ENCODE data around the gene RNF7. TPM values are rescaled to one million over a fixed set of nuclear protein-coding genes. Genes with fewer than 3 reads are reported as not detected.
"Not testable (repeated sequence)": the region's sequence is repeated elsewhere in the genome, so short reads cannot be mapped to it uniquely, and the experiment has no call there.

The RNF7 gene
- total RNA-seq = 100 to 1,000 TPM in 1 of 2 donors, 10 to 100 TPM in 1; 37.5 to 148 TPM
- polyA plus RNA-seq (ENCODE audit: insufficient read length in 2 of 2) = 100 to 1,000 TPM; 108 to 111 TPM
- long read RNA-seq, donor 1, transcript RNF7-201 (3 exons, 2,763 nt) = major isoform, 132 of 176 reads
- long read RNA-seq, donor 1, transcript RNF7-202 (3 exons, 805 nt) = minor isoform, 16 of 176 reads
- long read RNA-seq, donor 1, partial matches to known transcripts = 22 of 176 reads
- long read RNA-seq, donor 1, other reads (novel, unspliced or antisense) = 0 of 176 reads
- long read RNA-seq, donor 2, transcript RNF7-201 (3 exons, 2,763 nt) = major isoform, 50 of 59 reads
- long read RNA-seq, donor 2, transcript RNF7-202 (3 exons, 805 nt) = minor isoform, 6 of 59 reads
- long read RNA-seq, donor 2, partial matches to known transcripts = 0 of 59 reads
- long read RNA-seq, donor 2, other reads (novel, unspliced or antisense) = 0 of 59 reads
- long read RNA-seq, donor 3, transcript RNF7-201 (3 exons, 2,763 nt) = major isoform, 64 of 78 reads
- long read RNA-seq, donor 3, transcript RNF7-202 (3 exons, 805 nt) = minor isoform, 11 of 78 reads
- long read RNA-seq, donor 3, partial matches to known transcripts = 0 of 78 reads
- long read RNA-seq, donor 3, other reads (novel, unspliced or antisense) = 0 of 78 reads
- long read RNA-seq, donor 4, transcript RNF7-202 (3 exons, 805 nt) = minor isoform, 23 of 248 reads
- long read RNA-seq, donor 4, transcript RNF7-201 (3 exons, 2,763 nt) = major isoform, 203 of 248 reads
- long read RNA-seq, donor 4, partial matches to known transcripts = 16 of 248 reads
- long read RNA-seq, donor 4, other reads (novel, unspliced or antisense) = 0 of 248 reads

GRCh38 chr3:141738022-141738890, at the start of gene RNF7:
Gene RNF7, plus strand, starts transcription at chr3:141738298. Its CDS starts 44 bp downstream, at chr3:141738342.
- Histone ChIP-seq H3K36me3 (ENCODE audit: control insufficient read depth, insufficient read depth, low read length) (no peaks in the 10 kb centered on the region), H3K9me3 (ENCODE audit: control insufficient read depth, insufficient read depth, low read length) (no peaks in the 10 kb centered on the region), H3K27ac (ENCODE audit: low read depth, low read length) (peak within 1 kb of the TSS; percentile 96), H3K4me3 (ENCODE audit: low read depth, low read length) (peak within 1 kb of the TSS; percentile 84), H3K27me3 (ENCODE audit: control insufficient read depth, insufficient read depth, low read length) (no peaks in the 10 kb centered on the region), H3K4me1 (ENCODE audit: control insufficient read depth, insufficient read depth, low read length) (peaks cover 3% of the 10 kb centered on the region)
- WGBS (ENCODE audit: insufficient coverage) = under 1% methylated on average over 81 of the region's 81 CpGs
- DNase-seq (ENCODE audit: low read depth in 4 of 6, low spot score in 6 of 6) = peak; percentile 83 to 99 (median 91)

GRCh38 chr3:141690431-141691072, 47.5 kb upstream of the RNF7 start:
- Histone ChIP-seq H3K36me3 (ENCODE audit: control insufficient read depth, insufficient read depth, low read length) (no peaks in the 10 kb centered on the region), H3K4me1 (ENCODE audit: control insufficient read depth, insufficient read depth, low read length) (peaks cover 5% of the 10 kb centered on the region), H3K27me3 (ENCODE audit: control insufficient read depth, insufficient read depth, low read length) (no peaks in the 10 kb centered on the region), H3K27ac (ENCODE audit: low read depth, low read length) (no peak overlapping the region), H3K4me3 (ENCODE audit: low read depth, low read length) (no peak overlapping the region), H3K9me3 (ENCODE audit: control insufficient read depth, insufficient read depth, low read length) (no peaks in the 10 kb centered on the region)
- WGBS (ENCODE audit: insufficient coverage) = no CpG with 5 or more reads among the region's 4 CpGs
- DNase-seq (ENCODE audit: low read depth in 4 of 6, low spot score in 6 of 6) = no peak

- DNase-seq (ENCODE audit: low read depth in 4 of 6, low spot score in 6 of 6); H3K27ac ChIP-seq (ENCODE audit: low read depth, low read length); H3K27me3 ChIP-seq (ENCODE audit: control insufficient read depth, insufficient read depth, low read length); H3K36me3 ChIP-seq (ENCODE audit: control insufficient read depth, insufficient read depth, low read length); H3K4me3 ChIP-seq (ENCODE audit: low read depth, low read length); H3K9me3 ChIP-seq (ENCODE audit: control insufficient read depth, insufficient read depth, low read length); H3K4me1 ChIP-seq (ENCODE audit: control insufficient read depth, insufficient read depth, low read length): not testable (repeated sequence)
- WGBS (ENCODE audit: insufficient coverage) = 80% methylated on average over 1 of the region's 3 CpGs
These were observed 46.6 kb upstream of the RNF7 start for GRCh38 chr3:141691471-141691870.

GRCh38 chr3:141692973-141693372, 45.1 kb upstream of the RNF7 start:
- not testable (repeated sequence) for H3K36me3 ChIP-seq (ENCODE audit: control insufficient read depth, insufficient read depth, low read length); H3K27ac ChIP-seq (ENCODE audit: low read depth, low read length); DNase-seq (ENCODE audit: low read depth in 4 of 6, low spot score in 6 of 6); H3K4me3 ChIP-seq (ENCODE audit: low read depth, low read length); H3K4me1 ChIP-seq (ENCODE audit: control insufficient read depth, insufficient read depth, low read length); H3K27me3 ChIP-seq (ENCODE audit: control insufficient read depth, insufficient read depth, low read length); H3K9me3 ChIP-seq (ENCODE audit: control insufficient read depth, insufficient read depth, low read length)
- WGBS (ENCODE audit: insufficient coverage) = 79% methylated on average over 4 of the region's 4 CpGs

- Histone ChIP-seq H3K4me1 (ENCODE audit: control insufficient read depth, insufficient read depth, low read length) (no peaks in the 10 kb centered on the region), H3K27ac (ENCODE audit: low read depth, low read length) (no peak overlapping the region), H3K36me3 (ENCODE audit: control insufficient read depth, insufficient read depth, low read length) (no peaks in the 10 kb centered on the region), H3K4me3 (ENCODE audit: low read depth, low read length) (no peak overlapping the region), H3K9me3 (ENCODE audit: control insufficient read depth, insufficient read depth, low read length) (no peaks in the 10 kb centered on the region), H3K27me3 (ENCODE audit: control insufficient read depth, insufficient read depth, low read length) (no peaks in the 10 kb centered on the region)
- WGBS (ENCODE audit: insufficient coverage) = 86% methylated on average over 5 of the region's 7 CpGs
- no peak for DNase-seq (ENCODE audit: low read depth in 4 of 6, low spot score in 6 of 6)
These were observed 38.8 kb upstream of the RNF7 start for GRCh38 chr3:141699324-141699723.

GRCh38 chr3:141699897-141700296, 38.2 kb upstream of the RNF7 start:
- Histone ChIP-seq H3K27me3 (ENCODE audit: control insufficient read depth, insufficient read depth, low read length) (no peaks in the 10 kb centered on the region), H3K4me3 (ENCODE audit: low read depth, low read length) (no peak overlapping the region), H3K27ac (ENCODE audit: low read depth, low read length) (no peak overlapping the region), H3K36me3 (ENCODE audit: control insufficient read depth, insufficient read depth, low read length) (no peaks in the 10 kb centered on the region), H3K4me1 (ENCODE audit: control insufficient read depth, insufficient read depth, low read length) (no peaks in the 10 kb centered on the region), H3K9me3 (ENCODE audit: control insufficient read depth, insufficient read depth, low read length) (no peaks in the 10 kb centered on the region)
- 46% methylated on average over 6 of the region's 6 CpGs for WGBS (ENCODE audit: insufficient coverage)
- DNase-seq (ENCODE audit: low read depth in 4 of 6, low spot score in 6 of 6) = peak in 2 of 6 donors; percentile 32 to 53

GRCh38 chr3:141703367-141703766, 34.7 kb upstream of the RNF7 start:
- not testable (repeated sequence) for H3K27ac ChIP-seq (ENCODE audit: low read depth, low read length); H3K4me1 ChIP-seq (ENCODE audit: control insufficient read depth, insufficient read depth, low read length); H3K36me3 ChIP-seq (ENCODE audit: control insufficient read depth, insufficient read depth, low read length); DNase-seq (ENCODE audit: low read depth in 4 of 6, low spot score in 6 of 6); H3K27me3 ChIP-seq (ENCODE audit: control insufficient read depth, insufficient read depth, low read length); H3K4me3 ChIP-seq (ENCODE audit: low read depth, low read length); H3K9me3 ChIP-seq (ENCODE audit: control insufficient read depth, insufficient read depth, low read length)
- no CpG with 5 or more reads among the region's 3 CpGs for WGBS (ENCODE audit: insufficient coverage)

- DNase-seq (ENCODE audit: low read depth in 4 of 6, low spot score in 6 of 6) = no peak
- no peaks in the 10 kb centered on the region for H3K36me3 ChIP-seq (ENCODE audit: control insufficient read depth, insufficient read depth, low read length)
- H3K4me3 ChIP-seq (ENCODE audit: low read depth, low read length) = no peak overlapping the region
- WGBS (ENCODE audit: insufficient coverage) = no CpG with 5 or more reads among the region's 2 CpGs
- H3K9me3 ChIP-seq (ENCODE audit: control insufficient read depth, insufficient read depth, low read length) = no peaks in the 10 kb centered on the region
- no peaks in the 10 kb centered on the region for H3K27me3 ChIP-seq (ENCODE audit: control insufficient read depth, insufficient read depth, low read length)
- no peaks in the 10 kb centered on the region for H3K4me1 ChIP-seq (ENCODE audit: control insufficient read depth, insufficient read depth, low read length)
- no peak overlapping the region for H3K27ac ChIP-seq (ENCODE audit: low read depth, low read length)
These were observed 30.3 kb upstream of the RNF7 start for GRCh38 chr3:141707741-141708203.

- 88% methylated on average over 4 of the region's 4 CpGs for WGBS (ENCODE audit: insufficient coverage)
- no peak overlapping the region for H3K4me3 ChIP-seq (ENCODE audit: low read depth, low read length)
- H3K27ac ChIP-seq (ENCODE audit: low read depth, low read length) = no peak overlapping the region
These were observed 29.7 kb upstream of the RNF7 start for GRCh38 chr3:141708367-141708766.

More at GRCh38 chr3:141708367-141708766, 29.7 kb upstream of the RNF7 start:
- no peaks in the 10 kb centered on the region for H3K27me3 ChIP-seq (ENCODE audit: control insufficient read depth, insufficient read depth, low read length)
- no peaks in the 10 kb centered on the region for H3K4me1 ChIP-seq (ENCODE audit: control insufficient read depth, insufficient read depth, low read length)
- no peaks in the 10 kb centered on the region for H3K36me3 ChIP-seq (ENCODE audit: control insufficient read depth, insufficient read depth, low read length)
- H3K9me3 ChIP-seq (ENCODE audit: control insufficient read depth, insufficient read depth, low read length) = no peaks in the 10 kb centered on the region
- DNase-seq (ENCODE audit: low read depth in 4 of 6, low spot score in 6 of 6) = no peak

All from spinal cord (tissue), 10 donors.